H9 (cell line): ENCODE data around the gene ZNF638. TPM values are rescaled to one million over a fixed set of nuclear protein-coding genes. Genes with fewer than 3 reads are reported as not detected.

Experiments
- DNase-seq: peaks from one replicate; pipeline ENCODE4 v3.0.0-alpha.2; 2017
- H2AFZ ChIP-seq: one replicate; pipeline ENCODE4 v1.6.1; 2013; ENCODE audit warnings: mild to moderate bottlenecking, low read length, control low read depth, moderate library complexity
- H2AK5ac ChIP-seq: 2 replicates; pipeline ENCODE4 v1.6.1; 2013; ENCODE audit warnings: low read length, control low read depth, mixed read lengths; ENCODE audit not compliant: insufficient read length
- H2BK120ac ChIP-seq: one replicate; pipeline ENCODE4 v1.6.1; 2013; ENCODE audit warnings: low read depth, mild to moderate bottlenecking, low read length, control low read depth, inconsistent platforms; ENCODE audit not compliant: poor library complexity, severe bottlenecking
- H2BK12ac ChIP-seq: 2 replicates; pipeline ENCODE4 v1.6.1; 2013; ENCODE audit warnings: low read length, control low read depth, mixed read lengths, low read depth; ENCODE audit not compliant: insufficient read length
- H2BK15ac ChIP-seq: 2 replicates; pipeline ENCODE4 v1.6.1; 2013; ENCODE audit warnings: low read depth, low read length, control low read depth
- H2BK20ac ChIP-seq: one replicate; pipeline ENCODE4 v1.6.1; 2013; ENCODE audit warnings: low read depth, mild to moderate bottlenecking, low read length, control low read depth, inconsistent platforms; ENCODE audit not compliant: poor library complexity, severe bottlenecking
- H2BK5ac ChIP-seq: 2 replicates; pipeline ENCODE4 v1.6.1; 2013; ENCODE audit warnings: low read length, control low read depth, mixed read lengths; ENCODE audit not compliant: insufficient read length
- H3K14ac ChIP-seq: 2 replicates; pipeline ENCODE4 v1.6.1; 2013; ENCODE audit warnings: low read length, control low read depth; ENCODE audit not compliant: insufficient read depth
- H3K18ac ChIP-seq: 2 replicates; pipeline ENCODE4 v1.6.1; 2013; ENCODE audit warnings: low read depth, mild to moderate bottlenecking, mixed read lengths, low read length, control low read depth; ENCODE audit not compliant: insufficient read length
- H3K23ac ChIP-seq: 2 replicates; pipeline ENCODE4 v1.6.1; 2013; ENCODE audit warnings: low read length, control low read depth, mixed read lengths, low read depth; ENCODE audit not compliant: insufficient read length
- H3K23me2 ChIP-seq: 2 replicates; pipeline ENCODE4 v1.6.1; 2013; ENCODE audit warnings: low read depth, mild to moderate bottlenecking, mixed read lengths, low read length, control low read depth; ENCODE audit not compliant: insufficient read length, poor library complexity, severe bottlenecking
- H3K27ac ChIP-seq: 2 replicates; pipeline ENCODE4 v1.5.1; 2013; ENCODE audit warnings: low read length, control low read depth, mixed read lengths, low read depth; ENCODE audit not compliant: insufficient read length
- H3K27me3 ChIP-seq: 2 replicates; pipeline ENCODE4 v1.6.1; 2013; ENCODE audit warnings: low read length, control low read depth, inconsistent platforms; ENCODE audit not compliant: insufficient read depth
- H3K4ac ChIP-seq: 2 replicates; pipeline ENCODE4 v1.6.1; 2013; ENCODE audit warnings: low read depth, mild to moderate bottlenecking, control low read depth, inconsistent platforms, low read length, moderate library complexity
- H3K4me1 ChIP-seq: 2 replicates; pipeline ENCODE4 v1.6.1; 2013; ENCODE audit warnings: low read length, control low read depth, inconsistent platforms; ENCODE audit not compliant: insufficient read depth
- H3K4me2 ChIP-seq: 2 replicates; pipeline ENCODE4 v1.6.1; 2013; ENCODE audit warnings: low read length, control low read depth, mixed read lengths; ENCODE audit not compliant: insufficient read length, insufficient read depth
- H3K56ac ChIP-seq: 2 replicates; pipeline ENCODE4 v1.6.1; 2013; ENCODE audit warnings: low read depth, mild to moderate bottlenecking, mixed read lengths, low read length, control low read depth; ENCODE audit not compliant: insufficient read length
- H3K79me1 ChIP-seq: 2 replicates; pipeline ENCODE4 v1.6.1; 2013; ENCODE audit warnings: low read depth, mild to moderate bottlenecking, moderate library complexity, low read length, control low read depth, inconsistent platforms; ENCODE audit not compliant: insufficient read depth, poor library complexity, severe bottlenecking
- H3K79me2 ChIP-seq: 2 replicates; pipeline ENCODE4 v1.6.1; 2013; ENCODE audit warnings: low read length, control low read depth, inconsistent platforms; ENCODE audit not compliant: insufficient read depth
- H3K9ac ChIP-seq: 2 replicates; pipeline ENCODE4 v1.6.1; 2013; ENCODE audit warnings: low read length, control low read depth, mixed read lengths; ENCODE audit not compliant: insufficient read length; ENCODE audit errors: extremely low read depth
- H3K9me3 ChIP-seq: one replicate; pipeline ENCODE4 v1.6.1; 2013; ENCODE audit warnings: low read depth, low read length, inconsistent platforms; ENCODE audit not compliant: control insufficient read depth
- H3T11ph ChIP-seq: one replicate; pipeline ENCODE4 v1.6.1; 2013; ENCODE audit warnings: mild to moderate bottlenecking, low read length, control low read depth, inconsistent platforms
- H4K20me1 ChIP-seq: one replicate; pipeline ENCODE4 v1.6.1; 2013; ENCODE audit not compliant: control insufficient read depth, insufficient read length, insufficient read depth
- H4K5ac ChIP-seq: 2 replicates; pipeline ENCODE4 v1.6.1; 2013; ENCODE audit warnings: low read depth, mild to moderate bottlenecking, mixed read lengths, low read length, control low read depth; ENCODE audit not compliant: insufficient read length
- H4K8ac ChIP-seq: replicated peaks from 2 replicates; pipeline ENCODE4 v1.6.1; 2013; ENCODE audit warnings: low read length, control low read depth, mixed read lengths, low read depth; ENCODE audit not compliant: insufficient read length
- H4K91ac ChIP-seq: 2 replicates; pipeline ENCODE4 v1.6.1; 2013; ENCODE audit warnings: low read depth, mild to moderate bottlenecking, moderate library complexity, mixed read lengths, low read length, control low read depth; ENCODE audit not compliant: insufficient read length
- H3K27ac Mint-ChIP-seq, 3 experiments: 2 replicates in 2 of 3; 3 replicates in 1 of 3; pipeline ENCODE4 v1.8.0; 2020 to 2021; ENCODE audit warnings: mixed read lengths in 3 of 3, mild to moderate bottlenecking in 1 of 3, moderate library complexity in 1 of 3
- H3K27me3 Mint-ChIP-seq: 2 replicates; pipeline ENCODE4 v1.8.0; 2021; ENCODE audit warnings: low read depth, mild to moderate bottlenecking, moderate library complexity, mixed read lengths
- H3K36me3 Mint-ChIP-seq, 3 experiments: 2 replicates in 2 of 3; 3 replicates in 1 of 3; pipeline ENCODE4 v1.8.0; 2020 to 2021; ENCODE audit warnings: low read depth in 3 of 3, mixed read lengths in 3 of 3; ENCODE audit not compliant: insufficient read depth in 1 of 3
- H3K4me1 Mint-ChIP-seq, 2 experiments: 2 replicates each; pipeline ENCODE4 v1.8.0; 2020; ENCODE audit warnings: mixed read lengths in 2 of 2
- H3K4me3 Mint-ChIP-seq, 2 experiments: 2 replicates in 1 of 2; 3 replicates in 1 of 2; pipeline ENCODE4 v1.8.0; 2020 to 2021; ENCODE audit warnings: mild to moderate bottlenecking in 2 of 2, mixed read lengths in 2 of 2, moderate library complexity in 1 of 2
- H3K9me3 Mint-ChIP-seq, 2 experiments: 2 replicates in 1 of 2; 3 replicates in 1 of 2; pipeline ENCODE4 v1.8.0; 2020; ENCODE audit warnings: mild to moderate bottlenecking in 2 of 2, mixed read lengths in 2 of 2, moderate library complexity in 1 of 2
- WGBS: extraction: QIAGEN DNeasy Blood & Tissue Kit; methylation state at CpG from one replicate; pipeline ENCODE4 v1.1.7; 2013; ENCODE audit warnings: missing lambda C conversion rate, low lambda C conversion rate, mixed read lengths; ENCODE audit not compliant: insufficient read length; ENCODE audit errors: extremely low coverage; 5-methylcytosine and 5-hydroxymethylcytosine counted together
- total RNA-seq: library from RNA; stranded (reverse); gene quantifications from 2 replicates; pipeline ENCODE4 v1.2.1, GENCODE V29; 2021
- TF ChIP-seq, protein P1 (sequence below): fragments of 200-600 bp; sonication (generic); conservative IDR thresholded peaks from 3 replicates; pipeline ENCODE4 v1.8.0; 2021; ENCODE audit warnings: antibody characterized with exemption, mild to moderate bottlenecking

Gene ZNF638
- total RNA-seq, 1 experiment from 2014 or later = 146 TPM

DNA sequence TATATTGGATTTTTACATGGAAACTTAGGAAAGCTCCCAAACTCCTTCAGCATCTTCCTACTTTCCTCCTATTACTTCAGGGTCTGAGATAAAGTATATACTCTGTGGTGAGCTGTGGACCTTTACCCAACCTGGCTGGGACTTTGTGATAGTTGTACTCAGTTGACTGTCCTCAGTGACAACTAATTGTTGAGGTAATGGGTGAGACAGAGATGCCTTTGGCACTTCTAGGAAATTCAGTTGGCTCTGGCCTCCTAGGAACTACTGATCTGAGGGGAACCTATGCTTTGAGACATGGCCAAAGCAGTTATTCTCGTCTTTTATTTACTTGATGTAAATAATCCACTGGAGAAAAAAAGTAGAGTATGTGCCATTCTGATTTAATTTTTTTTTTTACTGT lies 39.4 kb upstream of the ZNF638 start:
- H2AFZ ChIP-seq = no peak overlapping the region
- no peaks in the 10 kb centered on the region; the same call in 1 of the 2 replicates for H3K79me2 ChIP-seq
- no CpG with 5 or more reads among the region's 1 CpG for WGBS

More for the DNA sequence above, 39.4 kb upstream of the ZNF638 start:
- Histone ChIP-seq H3K9ac (no peak overlapping the region), H3K56ac (no peak overlapping the region), H2BK120ac (no peak overlapping the region), H4K8ac (no peak overlapping the region), H3K9me3 (no peaks in the 10 kb centered on the region), H2BK5ac (no peak overlapping the region), H3K4me1 (no peaks in the 10 kb centered on the region), H4K91ac (no peak overlapping the region), H3K18ac (no peak overlapping the region), H3K4ac (no peak overlapping the region), H3K79me1 (no peaks in the 10 kb centered on the region), H2BK15ac (no peak overlapping the region), H3K23me2 (no peaks in the 10 kb centered on the region), H3K14ac (no peak overlapping the region), H3K27ac (no peak overlapping the region), H3K23ac (no peak overlapping the region), H2BK20ac (no peak overlapping the region), H4K5ac (no peak overlapping the region), H3K4me2 (no peak overlapping the region), H3T11ph (no peak overlapping the region), H2AK5ac (no peak overlapping the region), H3K27me3 (no peaks in the 10 kb centered on the region), H4K20me1 (no peaks in the 10 kb centered on the region), H2BK12ac (no peak overlapping the region)
- Mint-ChIP-seq H3K4me1 (no peaks in the 10 kb centered on the region), H3K36me3 (no peaks in the 10 kb centered on the region), H3K4me3 (no peak overlapping the region), H3K9me3 (no peaks in the 10 kb centered on the region; a peak in 1 of 5 replicates), H3K27ac (no peak overlapping the region), H3K27me3 (no peaks in the 10 kb centered on the region; the same call in 1 of the 2 replicates)
- no peak for DNase-seq
- TF ChIP-seq, protein P1, sequence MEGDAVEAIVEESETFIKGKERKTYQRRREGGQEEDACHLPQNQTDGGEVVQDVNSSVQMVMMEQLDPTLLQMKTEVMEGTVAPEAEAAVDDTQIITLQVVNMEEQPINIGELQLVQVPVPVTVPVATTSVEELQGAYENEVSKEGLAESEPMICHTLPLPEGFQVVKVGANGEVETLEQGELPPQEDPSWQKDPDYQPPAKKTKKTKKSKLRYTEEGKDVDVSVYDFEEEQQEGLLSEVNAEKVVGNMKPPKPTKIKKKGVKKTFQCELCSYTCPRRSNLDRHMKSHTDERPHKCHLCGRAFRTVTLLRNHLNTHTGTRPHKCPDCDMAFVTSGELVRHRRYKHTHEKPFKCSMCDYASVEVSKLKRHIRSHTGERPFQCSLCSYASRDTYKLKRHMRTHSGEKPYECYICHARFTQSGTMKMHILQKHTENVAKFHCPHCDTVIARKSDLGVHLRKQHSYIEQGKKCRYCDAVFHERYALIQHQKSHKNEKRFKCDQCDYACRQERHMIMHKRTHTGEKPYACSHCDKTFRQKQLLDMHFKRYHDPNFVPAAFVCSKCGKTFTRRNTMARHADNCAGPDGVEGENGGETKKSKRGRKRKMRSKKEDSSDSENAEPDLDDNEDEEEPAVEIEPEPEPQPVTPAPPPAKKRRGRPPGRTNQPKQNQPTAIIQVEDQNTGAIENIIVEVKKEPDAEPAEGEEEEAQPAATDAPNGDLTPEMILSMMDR = no peak
